ENCODE results near the gene TFAP2A.

TFAP2A gene

GRCh38 chr6:10414756-10415616 is at the start of gene TFAP2A:
Gene TFAP2A, minus strand, starts transcription at chr6:10415074. Its CDS starts 83 bp downstream, at chr6:10414991.
- DNase-seq (ENCODE audit: low read depth): no peak

- DNase-seq (ENCODE audit: low read depth): no peak
These were observed 48.9 kb upstream of the TFAP2A start for GRCh38 chr6:10463491-10464481.

- no peak for DNase-seq (ENCODE audit: low read depth)
These were observed 48.2 kb upstream of the TFAP2A start for GRCh38 chr6:10463040-10463439.

GRCh38 chr6:10461850-10462249 is 47.0 kb upstream of the TFAP2A start:
- DNase-seq (ENCODE audit: low read depth): no peak

GRCh38 chr6:10460096-10460495 is 45.2 kb upstream of the TFAP2A start:
- no peak for DNase-seq (ENCODE audit: low read depth)

- DNase-seq (ENCODE audit: low read depth): no peak
These were observed 43.4 kb upstream of the TFAP2A start for GRCh38 chr6:10458287-10458686.

- DNase-seq (ENCODE audit: low read depth): no peak
These were observed 38.7 kb upstream of the TFAP2A start for GRCh38 chr6:10453596-10453995.

GRCh38 chr6:10451828-10452509 is 37.1 kb upstream of the TFAP2A start:
- no peak for DNase-seq (ENCODE audit: low read depth)

- DNase-seq (ENCODE audit: low read depth): no peak
These were observed 36.5 kb upstream of the TFAP2A start for GRCh38 chr6:10451394-10451793.

- no peak for DNase-seq (ENCODE audit: low read depth)
These were observed 34.9 kb upstream of the TFAP2A start for GRCh38 chr6:10449751-10450150.

- no peak for DNase-seq (ENCODE audit: low read depth)
These were observed 33.2 kb upstream of the TFAP2A start for GRCh38 chr6:10448096-10448495.

GRCh38 chr6:10446548-10446947 is 31.7 kb upstream of the TFAP2A start:
- no peak for DNase-seq (ENCODE audit: low read depth)

GRCh38 chr6:10441655-10442009 is 26.8 kb upstream of the TFAP2A start:
- no peak for DNase-seq (ENCODE audit: low read depth)

- DNase-seq (ENCODE audit: low read depth): no peak
These were observed 26.3 kb upstream of the TFAP2A start for GRCh38 chr6:10441004-10441654.

GRCh38 chr6:10437891-10438290 is 23.0 kb upstream of the TFAP2A start:
- no peak for DNase-seq (ENCODE audit: low read depth)

- DNase-seq (ENCODE audit: low read depth): no peak
These were observed 19.4 kb upstream of the TFAP2A start for GRCh38 chr6:10434235-10434634.

GRCh38 chr6:10433322-10433721 is 18.4 kb upstream of the TFAP2A start:
- DNase-seq (ENCODE audit: low read depth): no peak

- no peak for DNase-seq (ENCODE audit: low read depth)
These were observed 16.7 kb upstream of the TFAP2A start for GRCh38 chr6:10431423-10432164.

- DNase-seq (ENCODE audit: low read depth): no peak
These were observed 15.0 kb upstream of the TFAP2A start for GRCh38 chr6:10429638-10430427.

GRCh38 chr6:10426781-10427279 is 12.0 kb upstream of the TFAP2A start:
- no peak for DNase-seq (ENCODE audit: low read depth)

All from CMK (cell line).